ENCODE data around the gene FOXO1. TPM values are rescaled to one million over a fixed set of nuclear protein-coding genes. Genes with fewer than 3 reads are reported as not detected.

The FOXO1 gene
- total and polyA plus RNA-seq, 7 donors: 9.0 to 36.8 (median 30.9) TPM

DNA sequence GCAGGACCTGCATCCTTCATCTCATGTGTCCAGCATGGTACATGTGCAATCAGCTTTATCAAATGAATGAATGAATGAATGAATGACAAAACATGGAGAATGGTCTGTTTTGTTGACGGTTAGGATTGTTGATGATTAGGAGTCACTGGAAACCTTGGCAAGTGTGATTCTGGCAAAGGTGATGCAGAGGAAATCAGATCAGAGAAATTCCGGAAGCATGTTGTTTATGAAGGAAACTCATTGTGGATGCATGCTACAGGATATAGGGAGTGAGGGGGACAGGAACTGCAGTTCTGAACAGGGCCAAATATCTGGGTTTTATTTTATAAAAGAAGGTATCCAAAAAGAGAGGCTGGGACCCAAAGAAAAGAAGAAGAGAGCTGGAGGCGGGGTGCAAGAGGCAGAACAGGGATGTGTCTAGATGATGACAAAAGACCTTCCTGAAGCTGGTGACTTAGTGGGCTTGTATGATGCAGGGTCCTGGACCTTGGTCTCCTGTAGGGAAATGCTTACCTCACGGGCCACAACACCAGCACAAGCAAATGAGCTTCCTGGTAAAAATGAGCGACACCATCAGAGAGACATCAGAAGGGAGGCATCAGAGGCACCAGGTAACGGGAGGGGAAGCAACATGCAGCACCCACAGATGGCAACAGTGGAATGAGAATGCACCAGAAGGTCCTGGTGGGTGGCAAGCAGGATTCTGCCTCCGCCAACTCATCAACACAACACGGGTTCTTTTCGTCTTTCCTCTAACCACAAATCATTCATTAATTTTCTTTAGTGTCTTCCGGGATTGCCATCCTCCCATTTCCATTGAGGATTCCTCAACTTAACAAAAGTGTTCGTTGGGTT, 159.6 kb downstream of the FOXO1 start:
- H3K27ac ChIP-seq: no peak overlapping the region
- no peak for TF ChIP-seq EP300 (IDR thresholded peaks at IDR 0.05)
- no peak for TF ChIP-seq POLR2AphosphoS5 (IDR thresholded peaks at IDR 0.05)
- TF ChIP-seq POLR2A (IDR thresholded peaks at IDR 0.05): no peak
- no peaks in the 10 kb centered on the region for H3K9me3 ChIP-seq
- no peaks in the 10 kb centered on the region for H3K27me3 ChIP-seq
- H3K4me1 ChIP-seq: peaks cover 0 to 32% (median 24%) of the 10 kb centered on the region in 4 donors
- no peak for DNase-seq
- no peak overlapping the region for H3K4me3 ChIP-seq
- H3K36me3 ChIP-seq: no peaks in the 10 kb centered on the region
- intact Hi-C loops (cut with DNase I): no loop called here
- WGBS, 2 donors: 92 to 94% methylated on average over 11 of the region's 11 CpGs

Other genes starting within 250 kb of the FOXO1 start
- gene MRPS31, start 104.5 kb upstream of the FOXO1 start, total RNA-seq: 10 to 100 TPM; 11.4 to 23.3 (median 21.1) TPM
- gene MRPS31, start 104.5 kb upstream of the FOXO1 start, polyA plus RNA-seq: 10 to 100 TPM; 16.2 to 19.9 (median 18.6) TPM
- 1 to 10 TPM in 3 of 4 donors, under 1 TPM in 1; 0.55 to 5.2 (median 2.7) TPM for gene SLC25A15, start 123.0 kb upstream of the FOXO1 start, total RNA-seq
- gene SLC25A15, start 123.0 kb upstream of the FOXO1 start, polyA plus RNA-seq: 1 to 10 TPM; 3.6 to 6.5 (median 5.3) TPM

Measured in sigmoid colon (tissue), 7 donors.